Measurements from ENCODE around the gene CTNNA1.

Gene CTNNA1

GRCh38 chr5:138952962-138953361 lies 199.7 kb downstream of the CTNNA1 start:
- DNase-seq = no peak

GRCh38 chr5:138953387-138954256 lies 200.4 kb downstream of the CTNNA1 start:
- peak; percentile 27 for DNase-seq

- no peak for DNase-seq
Observed at GRCh38 chr5:138954257-138955012, 201.2 kb downstream of the CTNNA1 start.

GRCh38 chr5:138955013-138955660 lies 201.9 kb downstream of the CTNNA1 start:
- no peak for DNase-seq

- DNase-seq = no peak
Observed at GRCh38 chr5:138955671-138956295, 202.6 kb downstream of the CTNNA1 start.

- DNase-seq = no peak
Observed at GRCh38 chr5:138956801-138957200, 203.6 kb downstream of the CTNNA1 start.

GRCh38 chr5:138960145-138960692 lies 207.0 kb downstream of the CTNNA1 start:
- DNase-seq = no peak

- DNase-seq = no peak
Observed at GRCh38 chr5:138961221-138961620, 208.0 kb downstream of the CTNNA1 start.

- DNase-seq = no peak
Observed at GRCh38 chr5:138961729-138962128, 208.5 kb downstream of the CTNNA1 start.

GRCh38 chr5:138962614-138963370 lies 209.6 kb downstream of the CTNNA1 start:
- DNase-seq = no peak

GRCh38 chr5:138963763-138964371 lies 210.6 kb downstream of the CTNNA1 start:
- DNase-seq = no peak

GRCh38 chr5:138964647-138965201 lies 211.5 kb downstream of the CTNNA1 start:
- DNase-seq = no peak

- DNase-seq = no peak
Observed at GRCh38 chr5:138965626-138966025, 212.4 kb downstream of the CTNNA1 start.

GRCh38 chr5:138966236-138966985 lies 213.2 kb downstream of the CTNNA1 start:
- DNase-seq = no peak

- DNase-seq = no peak
Observed at GRCh38 chr5:138967791-138968448, 214.7 kb downstream of the CTNNA1 start.

- DNase-seq = no peak
Observed at GRCh38 chr5:138968601-138969000, 215.4 kb downstream of the CTNNA1 start.

- no peak for DNase-seq
Observed at GRCh38 chr5:138969323-138970002, 216.2 kb downstream of the CTNNA1 start.

- DNase-seq = no peak
Observed at GRCh38 chr5:138972230-138972629, 219.0 kb downstream of the CTNNA1 start.

GRCh38 chr5:138972836-138973235 lies 219.6 kb downstream of the CTNNA1 start:
- no peak for DNase-seq
